Measurements from ENCODE around the gene CHP1.
"Not testable (repeated sequence)": the region's sequence is repeated elsewhere in the genome, so short reads cannot be mapped to it uniquely, and the experiment has no call there.

CHP1 gene

DNA sequence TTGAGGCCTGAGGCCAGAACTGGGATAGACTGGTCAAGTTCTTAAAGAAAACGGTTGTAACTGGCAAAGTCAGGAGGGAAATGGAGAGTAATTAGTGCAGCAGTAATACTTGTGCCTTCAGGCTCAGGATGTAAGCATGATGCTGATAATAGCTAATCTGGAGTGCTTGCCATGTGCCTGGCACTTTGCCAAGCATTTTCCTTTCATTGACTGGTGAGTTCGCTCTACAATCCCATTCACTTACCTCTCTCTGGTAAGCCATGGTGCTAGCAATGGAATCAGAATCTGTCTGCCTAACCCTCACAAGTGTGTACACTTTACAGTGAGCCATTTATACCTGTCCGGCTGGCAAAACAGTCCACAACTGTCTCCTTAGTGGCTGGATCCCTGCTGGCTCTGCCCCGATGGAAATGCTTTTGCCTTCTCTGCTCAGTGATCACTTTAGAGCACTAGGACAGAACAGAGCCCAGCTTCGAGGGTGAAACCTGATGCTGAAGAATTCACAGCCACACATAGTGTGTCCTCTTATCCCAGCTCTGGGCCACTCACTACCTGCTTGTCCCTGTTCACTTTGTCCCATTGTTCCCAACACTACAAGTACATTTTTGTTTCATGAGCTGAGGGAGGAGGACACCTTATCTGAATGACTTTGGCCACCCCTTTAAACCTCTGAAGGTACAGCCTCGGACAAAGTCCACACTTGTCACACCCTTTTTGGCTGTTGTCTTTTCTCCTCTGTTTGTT lies 10.3 kb downstream of the CHP1 start:
- TF ChIP-seq, protein P1, sequence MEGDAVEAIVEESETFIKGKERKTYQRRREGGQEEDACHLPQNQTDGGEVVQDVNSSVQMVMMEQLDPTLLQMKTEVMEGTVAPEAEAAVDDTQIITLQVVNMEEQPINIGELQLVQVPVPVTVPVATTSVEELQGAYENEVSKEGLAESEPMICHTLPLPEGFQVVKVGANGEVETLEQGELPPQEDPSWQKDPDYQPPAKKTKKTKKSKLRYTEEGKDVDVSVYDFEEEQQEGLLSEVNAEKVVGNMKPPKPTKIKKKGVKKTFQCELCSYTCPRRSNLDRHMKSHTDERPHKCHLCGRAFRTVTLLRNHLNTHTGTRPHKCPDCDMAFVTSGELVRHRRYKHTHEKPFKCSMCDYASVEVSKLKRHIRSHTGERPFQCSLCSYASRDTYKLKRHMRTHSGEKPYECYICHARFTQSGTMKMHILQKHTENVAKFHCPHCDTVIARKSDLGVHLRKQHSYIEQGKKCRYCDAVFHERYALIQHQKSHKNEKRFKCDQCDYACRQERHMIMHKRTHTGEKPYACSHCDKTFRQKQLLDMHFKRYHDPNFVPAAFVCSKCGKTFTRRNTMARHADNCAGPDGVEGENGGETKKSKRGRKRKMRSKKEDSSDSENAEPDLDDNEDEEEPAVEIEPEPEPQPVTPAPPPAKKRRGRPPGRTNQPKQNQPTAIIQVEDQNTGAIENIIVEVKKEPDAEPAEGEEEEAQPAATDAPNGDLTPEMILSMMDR (IDR thresholded peaks at IDR 0.05; ENCODE audit: insufficient read depth, low read length, poor library complexity, severe bottlenecking): no peak
- DNase-seq (ENCODE audit: extremely low read depth, insufficient read length): no peak
- Histone ChIP-seq H3K36me3 (ENCODE audit: control insufficient read depth, insufficient read depth, low read length) (peaks cover 8% of the 10 kb centered on the region), H3K4me3 (replicated peaks; ENCODE audit: low read depth, low read length) (no peak overlapping the region), H3K27me3 (replicated peaks; ENCODE audit: control insufficient read depth, insufficient read depth, low read length) (no peaks in the 10 kb centered on the region)

DNA sequence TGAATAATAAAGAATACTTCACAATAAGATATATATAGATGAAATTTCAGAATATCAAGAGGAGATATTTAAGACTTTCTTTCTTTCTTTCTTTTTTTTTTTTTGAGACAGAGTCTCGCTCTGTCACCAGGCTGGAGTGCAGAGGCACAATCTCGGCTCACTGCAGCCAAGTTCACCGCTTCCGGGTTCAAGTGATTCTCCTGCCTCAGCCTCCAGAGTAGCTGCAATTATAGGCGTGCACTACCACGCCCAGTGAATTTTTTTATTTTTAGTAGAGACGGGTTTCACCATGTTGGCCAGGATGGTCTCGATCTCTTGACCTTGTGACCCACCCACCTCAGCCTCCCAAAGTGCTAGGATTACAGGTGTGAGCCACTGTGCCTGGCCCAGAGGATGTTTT lies 19.7 kb downstream of the CHP1 start:
- DNase-seq (ENCODE audit: extremely low read depth, insufficient read length); H3K36me3 ChIP-seq (ENCODE audit: control insufficient read depth, insufficient read depth, low read length): not testable (repeated sequence)

DNA sequence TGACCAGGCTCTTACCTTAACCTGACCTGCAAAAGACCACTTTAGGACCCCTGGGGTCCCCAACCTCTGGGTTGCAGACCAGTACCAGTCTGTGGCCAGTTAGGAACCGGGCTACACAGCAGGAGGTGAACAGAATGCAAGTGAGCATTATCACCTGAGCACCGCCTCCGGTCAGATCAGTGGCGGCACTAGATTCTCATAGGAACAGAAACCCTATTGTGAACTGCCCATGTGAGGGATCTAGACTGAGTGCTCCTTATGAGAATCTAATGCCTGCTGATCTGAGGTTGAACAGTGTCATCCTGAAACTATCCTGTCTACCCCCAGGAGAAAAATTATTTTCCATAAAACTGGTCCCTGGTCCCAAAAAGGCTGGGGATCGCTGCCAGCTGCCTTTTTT lies 20.3 kb downstream of the CHP1 start:
- no peak for DNase-seq (ENCODE audit: extremely low read depth, insufficient read length)
- TF ChIP-seq, protein P1 (IDR thresholded peaks at IDR 0.05; ENCODE audit: insufficient read depth, low read length, poor library complexity, severe bottlenecking): no peak
- no peak overlapping the region for H3K4me3 ChIP-seq (replicated peaks; ENCODE audit: low read depth, low read length)
- no peaks in the 10 kb centered on the region; the same call in 1 of the 2 replicates for H3K36me3 ChIP-seq (ENCODE audit: control insufficient read depth, insufficient read depth, low read length)
- no peaks in the 10 kb centered on the region for H3K27me3 ChIP-seq (replicated peaks; ENCODE audit: control insufficient read depth, insufficient read depth, low read length)

More for the DNA sequence above, 19.7 kb downstream of the CHP1 start:
- H3K4me3 ChIP-seq (replicated peaks; ENCODE audit: low read depth, low read length); H3K27me3 ChIP-seq (replicated peaks; ENCODE audit: control insufficient read depth, insufficient read depth, low read length): not testable (repeated sequence)

DNA sequence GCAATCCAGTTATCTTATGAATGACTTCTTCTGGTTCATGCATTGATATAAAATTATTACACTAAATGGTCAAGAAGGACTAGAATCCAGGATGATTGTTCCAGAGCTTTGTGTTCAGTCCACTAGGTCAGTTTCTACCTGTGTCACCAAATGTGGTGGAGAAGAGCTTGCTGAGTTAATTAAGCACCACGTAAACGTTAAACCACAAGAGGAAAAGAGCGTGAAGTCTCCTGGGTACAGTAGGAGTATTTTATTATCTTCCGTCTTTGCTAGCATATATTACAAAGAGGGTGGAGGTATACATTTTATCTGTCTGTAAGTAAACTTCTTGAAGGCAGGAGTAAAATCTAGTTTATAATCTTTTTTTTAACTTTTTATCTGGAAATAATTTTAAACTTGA lies 23.5 kb downstream of the CHP1 start:
- DNase-seq (ENCODE audit: extremely low read depth, insufficient read length): no peak
- Histone ChIP-seq H3K4me3 (replicated peaks; ENCODE audit: low read depth, low read length) (no peak overlapping the region), H3K36me3 (ENCODE audit: control insufficient read depth, insufficient read depth, low read length) (no peaks in the 10 kb centered on the region), H3K27me3 (replicated peaks; ENCODE audit: control insufficient read depth, insufficient read depth, low read length) (no peaks in the 10 kb centered on the region)
- TF ChIP-seq, protein P1 (IDR thresholded peaks at IDR 0.05; ENCODE audit: insufficient read depth, low read length, poor library complexity, severe bottlenecking): no peak

DNA sequence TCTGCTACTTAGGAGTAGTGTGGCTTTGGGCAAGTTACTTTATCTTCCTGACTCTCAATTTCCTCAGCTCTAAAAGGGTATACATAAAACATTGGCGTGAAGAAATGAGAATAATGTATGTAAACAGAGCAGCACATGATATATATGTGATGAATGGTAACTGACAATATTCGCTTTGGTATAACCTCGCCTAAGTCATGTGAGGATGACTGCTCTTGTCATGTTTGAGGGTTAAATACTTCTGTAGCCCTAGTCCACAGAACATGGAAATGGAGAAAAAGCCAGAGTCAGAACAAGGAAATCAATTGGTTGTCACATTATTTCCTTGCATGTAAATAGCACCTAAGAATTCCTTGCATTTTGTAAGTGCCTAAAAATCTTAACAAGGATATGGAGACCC lies 25.0 kb downstream of the CHP1 start:
- H3K4me3 ChIP-seq (replicated peaks; ENCODE audit: low read depth, low read length): no peak overlapping the region

DNA sequence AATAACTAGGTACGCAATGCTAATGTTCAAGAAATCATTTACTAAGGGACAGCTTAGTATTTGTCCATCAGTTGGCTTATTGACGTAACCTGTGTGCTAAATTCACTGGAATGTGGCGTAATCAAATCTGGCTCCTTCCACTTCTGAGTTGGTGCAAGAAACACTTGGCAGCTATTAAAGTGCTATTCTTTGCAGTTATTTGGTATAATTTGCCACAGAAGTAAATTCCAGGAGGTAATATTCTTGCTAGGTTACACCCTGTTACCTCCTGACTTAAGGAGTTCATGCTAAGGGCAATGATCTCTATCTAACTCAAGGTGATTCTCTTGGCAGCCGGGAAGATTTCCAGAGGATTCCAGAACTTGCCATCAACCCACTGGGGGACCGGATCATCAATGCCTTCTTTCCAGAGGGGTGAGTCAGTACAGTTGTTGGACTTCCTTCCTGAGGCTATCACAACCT lies 25.5 kb downstream of the CHP1 start:
- no peak for DNase-seq (ENCODE audit: extremely low read depth, insufficient read length)
- H3K36me3 ChIP-seq (ENCODE audit: control insufficient read depth, insufficient read depth, low read length): no peaks in the 10 kb centered on the region
- no peaks in the 10 kb centered on the region for H3K27me3 ChIP-seq (replicated peaks; ENCODE audit: control insufficient read depth, insufficient read depth, low read length)

More for the DNA sequence above, 25.0 kb downstream of the CHP1 start:
- TF ChIP-seq, protein P1 (IDR thresholded peaks at IDR 0.05; ENCODE audit: insufficient read depth, low read length, poor library complexity, severe bottlenecking): no peak
- no peaks in the 10 kb centered on the region for H3K36me3 ChIP-seq (ENCODE audit: control insufficient read depth, insufficient read depth, low read length)
- no peaks in the 10 kb centered on the region for H3K27me3 ChIP-seq (replicated peaks; ENCODE audit: control insufficient read depth, insufficient read depth, low read length)
- no peak for DNase-seq (ENCODE audit: extremely low read depth, insufficient read length)

More for the DNA sequence above, 25.5 kb downstream of the CHP1 start:
- H3K4me3 ChIP-seq (replicated peaks; ENCODE audit: low read depth, low read length): no peak overlapping the region
- TF ChIP-seq, protein P1 (IDR thresholded peaks at IDR 0.05; ENCODE audit: insufficient read depth, low read length, poor library complexity, severe bottlenecking): no peak

Measured in GM06990 (cell line).